Endodermal cell (in vitro differentiated cells): ENCODE data around the gene LIMS2. TPM values are rescaled to one million over a fixed set of nuclear protein-coding genes. Genes with fewer than 3 reads are reported as not detected.

Experiments
- DNase-seq: peaks from one replicate; pipeline ENCODE4 v3.0.0-alpha.2; 2017
- H3K27ac ChIP-seq: 2 replicates; pipeline ENCODE4 v1.5.1; 2013; ENCODE audit warnings: mild to moderate bottlenecking, low read depth, low read length, moderate library complexity
- H3K27me3 ChIP-seq: 2 replicates; pipeline ENCODE4 v1.6.1; 2013; ENCODE audit warnings: mild to moderate bottlenecking, low read length, moderate library complexity; ENCODE audit not compliant: insufficient read depth, control insufficient read depth, poor library complexity, severe bottlenecking
- H3K36me3 ChIP-seq: 2 replicates; pipeline ENCODE4 v1.7.0; 2013; ENCODE audit warnings: mild to moderate bottlenecking, low read length, moderate library complexity; ENCODE audit not compliant: control insufficient read depth, insufficient read depth
- H3K4me1 ChIP-seq: one replicate; pipeline ENCODE4 v1.7.0; 2013; ENCODE audit warnings: low read length; ENCODE audit not compliant: control insufficient read depth, insufficient read depth
- H3K4me3 ChIP-seq: 2 replicates; pipeline ENCODE4 v1.5.1; 2013; ENCODE audit warnings: mild to moderate bottlenecking, low read length, moderate library complexity
- H3K9ac ChIP-seq: 2 replicates; pipeline ENCODE4 v1.6.1; 2013; ENCODE audit warnings: mild to moderate bottlenecking, low read length, moderate library complexity; ENCODE audit not compliant: poor library complexity, severe bottlenecking; ENCODE audit errors: extremely low read depth
- H3K9me3 ChIP-seq: 2 replicates; pipeline ENCODE4 v1.6.1; 2013; ENCODE audit warnings: mild to moderate bottlenecking, low read length, moderate library complexity; ENCODE audit not compliant: control insufficient read depth
- H3K27ac Mint-ChIP-seq: 2 replicates; pipeline ENCODE4 v1.8.0; 2020; ENCODE audit warnings: mixed read lengths
- H3K27me3 Mint-ChIP-seq: 2 replicates; pipeline ENCODE4 v1.8.0; 2021; ENCODE audit warnings: mild to moderate bottlenecking, mixed read lengths; ENCODE audit not compliant: insufficient read depth
- H3K36me3 Mint-ChIP-seq: 2 replicates; pipeline ENCODE4 v1.8.0; 2020; ENCODE audit warnings: low read depth, mixed read lengths
- H3K4me1 Mint-ChIP-seq: 2 replicates; pipeline ENCODE4 v1.8.0; 2020; ENCODE audit warnings: mixed read lengths
- H3K4me3 Mint-ChIP-seq: 2 replicates; pipeline ENCODE4 v1.8.0; 2020; ENCODE audit warnings: mild to moderate bottlenecking, moderate library complexity, mixed read lengths
- H3K9me3 Mint-ChIP-seq: 2 replicates; pipeline ENCODE4 v1.8.0; 2020; ENCODE audit warnings: mild to moderate bottlenecking, mixed read lengths
- CTCF ChIP-seq: fragments of 200-600 bp; sonication (generic); conservative IDR thresholded peaks from 2 replicates; pipeline ENCODE4 v1.5.0; 2021; ENCODE audit warnings: antibody characterized with exemption, mild to moderate bottlenecking
- WGBS, 2 experiments: methylation state at CpG; one replicate each; pipeline versions ENCODE4 v1.1.5 to v1.1.7; 2013; ENCODE audit warnings: missing lambda C conversion rate in 2 of 2, mixed read lengths in 1 of 2; ENCODE audit not compliant: insufficient coverage in 1 of 2, insufficient read length in 1 of 2; 5-methylcytosine and 5-hydroxymethylcytosine counted together
- total RNA-seq, 2 donors: library from RNA; stranded (reverse); fragmentation: NEBNext Ultra II Directional in 1 of 2; extraction: Animal tissue kit (Norgen Biotek cat#: 25700) in 1 of 2; gene quantifications; 2 replicates in 1 of 2; 3 replicates in 1 of 2; pipeline ENCODE4 v1.2.1, GENCODE V29; 2021

Gene LIMS2
- total RNA-seq, 2 donors from 2014 or later, result 3.9 to 9.8 TPM

- WGBS, 2 experiments, result 86 to 100% methylated on average over 5 to 15 of the region's 15 CpGs
Measured at GRCh38 chr2:127683757-127684156, 8.4 kb upstream of the LIMS2 start.

GRCh38 chr2:127683056-127683455 is 7.7 kb upstream of the LIMS2 start:
- Mint-ChIP-seq H3K27ac (no peak overlapping the region), H3K4me1 (peaks cover 2% of the 10 kb centered on the region), H3K36me3 (no peaks in the 10 kb centered on the region), H3K4me3 (no peak overlapping the region), H3K9me3 (peaks cover 3% of the 10 kb centered on the region), H3K27me3 (peaks cover 10% of the 10 kb centered on the region)
- no peak overlapping the region for H3K4me3 ChIP-seq
- no peak for DNase-seq
- H3K36me3 ChIP-seq, result no peaks in the 10 kb centered on the region
- peaks cover 8% of the 10 kb centered on the region for H3K27me3 ChIP-seq
- H3K4me1 ChIP-seq, result no peaks in the 10 kb centered on the region
- H3K9me3 ChIP-seq, result peaks cover 3% of the 10 kb centered on the region
- TF ChIP-seq CTCF, result no peak
- H3K9ac ChIP-seq, result no peak overlapping the region
- no peak overlapping the region for H3K27ac ChIP-seq

More at GRCh38 chr2:127683757-127684156, 8.4 kb upstream of the LIMS2 start:
- no peak for TF ChIP-seq CTCF
- Mint-ChIP-seq H3K27me3 (peaks cover 3% of the 10 kb centered on the region), H3K9me3 (peaks cover 10% of the 10 kb centered on the region), H3K36me3 (no peaks in the 10 kb centered on the region), H3K4me3 (no peak overlapping the region), H3K27ac (peak overlapping the region; percentile 8), H3K4me1 (peaks cover 2% of the 10 kb centered on the region)
- peak; percentile 29 for DNase-seq
- Histone ChIP-seq H3K9me3 (peaks cover 10% of the 10 kb centered on the region), H3K4me3 (no peak overlapping the region), H3K4me1 (no peaks in the 10 kb centered on the region), H3K27ac (no peak overlapping the region), H3K9ac (no peak overlapping the region), H3K27me3 (peaks cover 1% of the 10 kb centered on the region), H3K36me3 (no peaks in the 10 kb centered on the region)

- H3K4me3 ChIP-seq, result no peak overlapping the region
- 95 to 100% methylated on average over 4 to 6 of the region's 6 CpGs for WGBS, 2 experiments
- H3K9me3 ChIP-seq, result no peaks in the 10 kb centered on the region
- Mint-ChIP-seq H3K27ac (no peak overlapping the region), H3K36me3 (no peaks in the 10 kb centered on the region), H3K9me3 (no peaks in the 10 kb centered on the region), H3K27me3 (peaks cover 18% of the 10 kb centered on the region), H3K4me3 (no peak overlapping the region), H3K4me1 (peaks cover 2% of the 10 kb centered on the region)
- H3K27me3 ChIP-seq, result peaks cover 17% of the 10 kb centered on the region
- H3K9ac ChIP-seq, result no peak overlapping the region
- no peak for TF ChIP-seq CTCF
- no peaks in the 10 kb centered on the region for H3K4me1 ChIP-seq
- H3K27ac ChIP-seq, result no peak overlapping the region
- no peak for DNase-seq
- H3K36me3 ChIP-seq, result no peaks in the 10 kb centered on the region
Measured at GRCh38 chr2:127681976-127682857, 6.9 kb upstream of the LIMS2 start.
